ENCODE results near the gene OAF.

- TF ChIP-seq, protein P1, sequence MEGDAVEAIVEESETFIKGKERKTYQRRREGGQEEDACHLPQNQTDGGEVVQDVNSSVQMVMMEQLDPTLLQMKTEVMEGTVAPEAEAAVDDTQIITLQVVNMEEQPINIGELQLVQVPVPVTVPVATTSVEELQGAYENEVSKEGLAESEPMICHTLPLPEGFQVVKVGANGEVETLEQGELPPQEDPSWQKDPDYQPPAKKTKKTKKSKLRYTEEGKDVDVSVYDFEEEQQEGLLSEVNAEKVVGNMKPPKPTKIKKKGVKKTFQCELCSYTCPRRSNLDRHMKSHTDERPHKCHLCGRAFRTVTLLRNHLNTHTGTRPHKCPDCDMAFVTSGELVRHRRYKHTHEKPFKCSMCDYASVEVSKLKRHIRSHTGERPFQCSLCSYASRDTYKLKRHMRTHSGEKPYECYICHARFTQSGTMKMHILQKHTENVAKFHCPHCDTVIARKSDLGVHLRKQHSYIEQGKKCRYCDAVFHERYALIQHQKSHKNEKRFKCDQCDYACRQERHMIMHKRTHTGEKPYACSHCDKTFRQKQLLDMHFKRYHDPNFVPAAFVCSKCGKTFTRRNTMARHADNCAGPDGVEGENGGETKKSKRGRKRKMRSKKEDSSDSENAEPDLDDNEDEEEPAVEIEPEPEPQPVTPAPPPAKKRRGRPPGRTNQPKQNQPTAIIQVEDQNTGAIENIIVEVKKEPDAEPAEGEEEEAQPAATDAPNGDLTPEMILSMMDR (IDR thresholded peaks at IDR 0.05 in 2 of 3, conservative IDR thresholded peaks at IDR 0.05 in 1 of 3; ENCODE audit: insufficient read depth in 2 of 3, low read depth in 1 of 3, low read length in 3 of 3): no peak
- TF ChIP-seq SMARCE1 (IDR thresholded peaks at IDR 0.05) (no peak), MTF1 (CRISPR knock-in tag; IDR thresholded peaks at IDR 0.05; ENCODE audit: borderline replicate concordance) (no peak), SAFB (IDR thresholded peaks at IDR 0.05; ENCODE audit: borderline replicate concordance, low read depth, low read length) (no peak), ZNF280A (IDR thresholded peaks at IDR 0.05; ENCODE audit: low read depth, partially characterized antibody) (no peak), ZNF740 (CRISPR knock-in tag; IDR thresholded peaks at IDR 0.05) (no peak), ZNF740 (tag; IDR thresholded peaks at IDR 0.05) (no peak)
These were observed 19.8 kb upstream of the OAF start for GRCh38 chr11:120191058-120191457.

All from K562 (cell line).